Common myeloid progenitor, CD34-positive (primary cell): Measurements from ENCODE around the gene YOD1.

Source experiments
- CTCF ChIA-PET: fragments of 350-600 bp; sonication (Branson Sonifier 250); formaldehyde crosslinking; loops from one replicate; lab custom pipeline; 2021; ENCODE audit warnings: antibody characterized with exemption; lab: Charles Lee
- POLR2A ChIA-PET: fragments of 350-600 bp; sonication (Branson Sonifier 250); formaldehyde crosslinking; loops from one replicate; lab custom pipeline; 2021; ENCODE audit warnings: antibody characterized with exemption; lab: Charles Lee
- DNase-seq, 3 donors: peaks; one replicate each; pipeline versions ENCODE4 v3.0.0 to v3.0.0-alpha.2; 2013
- H3K27ac ChIP-seq, 2 experiments: 1 replicate in 1 of 2; 2 replicates in 1 of 2; pipeline ENCODE4 v1.7.0; 2013; ENCODE audit warnings: inconsistent platforms in 2 of 2, low read length in 2 of 2, mild to moderate bottlenecking in 2 of 2, low read depth in 1 of 2, moderate library complexity in 1 of 2; ENCODE audit not compliant: severe bottlenecking in 2 of 2, insufficient read depth in 1 of 2, poor library complexity in 1 of 2
- H3K27me3 ChIP-seq, 5 experiments: replicated peaks in 2 of 5; 1 replicate in 3 of 5; 2 replicates in 2 of 5; pipeline versions ENCODE4 v1.6.1 to v1.7.0; 2013; ENCODE audit warnings: low read length in 4 of 5, mild to moderate bottlenecking in 2 of 5, moderate library complexity in 2 of 5, inconsistent platforms in 1 of 5; ENCODE audit not compliant: insufficient read depth in 5 of 5, control insufficient read depth in 4 of 5
- H3K36me3 ChIP-seq, 4 experiments: 1 replicate in 2 of 4; 2 replicates in 2 of 4; pipeline versions ENCODE4 v1.6.1 to v1.7.0; 2013; ENCODE audit warnings: low read length in 3 of 4, control low read depth in 1 of 4, mild to moderate bottlenecking in 1 of 4; ENCODE audit not compliant: control insufficient read depth in 4 of 4, insufficient read depth in 4 of 4
- H3K4me1 ChIP-seq, 4 experiments: 1 replicate in 3 of 4; 2 replicates in 1 of 4; pipeline versions ENCODE4 v1.6.1 to v1.7.1; 2013; ENCODE audit warnings: low read length in 3 of 4, mild to moderate bottlenecking in 3 of 4, control low read depth in 1 of 4, inconsistent platforms in 1 of 4, moderate library complexity in 1 of 4; ENCODE audit not compliant: control insufficient read depth in 4 of 4, insufficient read depth in 4 of 4; ENCODE audit errors: control extremely low read depth in 1 of 4
- H3K4me3 ChIP-seq, 7 experiments: 1 replicate in 4 of 7; 2 replicates in 3 of 7; pipeline versions ENCODE4 v1.5.1 to v1.7.0; 2013; ENCODE audit warnings: mild to moderate bottlenecking in 7 of 7, low read length in 6 of 7, moderate library complexity in 6 of 7, inconsistent platforms in 2 of 7, low read depth in 2 of 7, control low read depth in 1 of 7; ENCODE audit not compliant: insufficient read depth in 4 of 7, control insufficient read depth in 1 of 7; ENCODE audit errors: extremely low read depth in 1 of 7
- H3K9me3 ChIP-seq, 5 experiments: 1 replicate in 4 of 5; 2 replicates in 1 of 5; pipeline versions ENCODE4 v1.6.1 to v1.7.1; 2013; ENCODE audit warnings: low read length in 4 of 5, mild to moderate bottlenecking in 2 of 5, inconsistent platforms in 1 of 5, low read depth in 1 of 5, moderate library complexity in 1 of 5; ENCODE audit not compliant: control insufficient read depth in 4 of 5, insufficient read depth in 2 of 5; ENCODE audit errors: control extremely low read depth in 1 of 5
- WGBS: methylation state at CpG from one replicate; pipeline ENCODE4 v1.1.5; 2013; ENCODE audit not compliant: insufficient coverage; 5-methylcytosine and 5-hydroxymethylcytosine counted together

Gene YOD1

DNA sequence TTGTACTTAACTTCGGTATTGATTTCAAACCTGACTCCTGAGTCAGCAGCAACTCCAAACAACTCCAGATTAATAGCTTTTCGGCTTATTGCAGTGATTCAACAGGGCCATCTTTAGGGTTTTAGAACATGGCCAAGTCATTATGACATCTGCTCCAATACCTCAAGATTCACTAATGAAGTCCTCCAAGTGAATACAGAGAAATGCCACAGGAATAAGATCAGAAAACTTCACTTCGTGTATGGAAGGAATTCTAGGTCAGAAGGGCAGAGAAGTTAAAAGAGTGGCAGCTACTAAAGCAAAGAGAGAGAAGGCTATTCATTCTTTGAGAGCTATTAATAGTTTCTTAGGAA, 10.9 kb downstream of the YOD1 start:
- Histone ChIP-seq H3K4me3 (no peak overlapping the region), H3K9me3 (no peaks in the 10 kb centered on the region), H3K36me3 (peaks cover 0 to 2% (median 0%) of the 10 kb centered on the region in 4 experiments), H3K27ac (no peak overlapping the region), H3K27me3 (no peaks in the 10 kb centered on the region), H3K4me1 (peaks cover 0 to under 1% (median 0%) of the 10 kb centered on the region in 4 experiments)
- ChIA-PET POLR2A (no interaction called here), CTCF (interaction anchor here (0.8 to 1.4 kb wide), 5 partner anchors 8 to 58 kb away, joined by 3 to 4 read pairs (median 4); no protein-coding TSS in a partner anchor)
- WGBS: 97% methylated on average over 3 of the region's 3 CpGs
- no peak for DNase-seq

DNA sequence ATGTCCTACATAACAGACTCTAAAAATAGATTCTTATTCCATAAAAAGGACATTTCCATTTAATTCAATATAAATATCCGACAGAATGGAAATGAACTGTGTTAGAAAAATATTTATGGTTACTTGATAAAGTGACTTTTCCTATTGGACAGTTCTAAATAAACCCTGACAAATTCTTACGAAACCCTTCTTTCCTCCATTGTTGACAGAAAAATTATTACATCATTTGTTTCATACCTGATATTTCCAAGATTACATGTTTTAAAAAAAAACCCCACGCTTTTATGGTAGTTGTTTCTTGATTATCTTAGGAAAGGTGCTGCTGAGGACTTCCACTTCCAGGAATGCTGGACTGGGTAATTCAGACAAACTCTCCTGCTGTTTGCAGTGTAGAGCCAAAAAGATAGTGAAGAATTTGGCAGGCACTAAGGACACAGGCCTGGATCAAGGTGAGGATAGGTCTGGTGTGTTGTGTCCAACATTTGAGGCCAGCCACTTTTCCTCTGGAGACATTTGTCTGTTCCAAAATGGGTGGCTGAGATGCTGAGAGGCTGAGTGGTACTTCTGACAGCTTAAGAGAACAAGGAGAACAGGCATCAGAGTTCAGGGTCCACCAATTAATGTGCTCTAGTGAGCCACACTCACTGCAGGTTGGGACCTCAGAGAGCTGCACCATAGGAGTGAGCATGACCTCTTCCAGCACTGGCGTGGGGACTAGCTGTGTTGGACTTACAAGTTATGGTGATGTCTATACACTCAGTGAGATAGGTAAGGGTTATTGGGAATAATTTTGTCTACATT, 11.4 kb downstream of the YOD1 start:
- Histone ChIP-seq H3K27ac (no peak overlapping the region), H3K4me1 (peaks cover 0 to 4% (median 0%) of the 10 kb centered on the region in 4 experiments), H3K4me3 (no peak overlapping the region), H3K27me3 (no peaks in the 10 kb centered on the region), H3K9me3 (no peaks in the 10 kb centered on the region), H3K36me3 (peaks cover 0 to under 1% (median 0%) of the 10 kb centered on the region in 4 experiments)
- ChIA-PET CTCF (interaction anchor here (0.8 to 1.8 kb wide), 6 partner anchors 9 to 58 kb away, joined by 3 to 5 read pairs (median 4); no protein-coding TSS in a partner anchor), POLR2A (no interaction called here)
- WGBS: no CpG with 5 or more reads among the region's 4 CpGs
- no peak for DNase-seq

DNA sequence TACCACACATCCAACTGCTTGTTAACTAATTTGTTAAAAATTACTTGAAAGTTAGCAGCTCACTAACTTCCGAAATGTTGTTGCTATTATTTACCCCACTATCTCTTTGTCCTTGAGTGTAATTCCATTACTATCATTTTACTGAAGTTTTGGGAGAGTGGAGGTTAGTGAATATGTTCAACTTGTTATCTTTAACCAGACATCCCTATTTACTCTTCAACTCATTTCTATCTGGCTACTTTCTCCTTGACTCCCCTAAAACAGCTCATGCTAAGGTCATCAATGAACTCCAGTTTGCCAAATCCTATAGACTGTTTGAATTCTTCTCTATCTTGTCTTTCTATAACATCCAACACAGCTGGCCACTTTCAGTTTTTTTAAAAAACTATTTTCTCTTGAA, 14.1 kb downstream of the YOD1 start:
- POLR2A ChIA-PET: no interaction called here
- Histone ChIP-seq H3K27me3 (no peaks in the 10 kb centered on the region), H3K4me3 (no peak overlapping the region), H3K27ac (no peak overlapping the region), H3K36me3 (no peaks in the 10 kb centered on the region), H3K9me3 (no peaks in the 10 kb centered on the region), H3K4me1 (peaks cover 0 to 10% (median 5%) of the 10 kb centered on the region in 4 experiments)
- CTCF ChIA-PET: interaction anchor here (1.9 kb wide), 1 partner anchor 32 kb away, joined by 8 read pairs; no protein-coding TSS in a partner anchor
- no CpG with 5 or more reads among the region's 1 CpG for WGBS
- no peak for DNase-seq

DNA sequence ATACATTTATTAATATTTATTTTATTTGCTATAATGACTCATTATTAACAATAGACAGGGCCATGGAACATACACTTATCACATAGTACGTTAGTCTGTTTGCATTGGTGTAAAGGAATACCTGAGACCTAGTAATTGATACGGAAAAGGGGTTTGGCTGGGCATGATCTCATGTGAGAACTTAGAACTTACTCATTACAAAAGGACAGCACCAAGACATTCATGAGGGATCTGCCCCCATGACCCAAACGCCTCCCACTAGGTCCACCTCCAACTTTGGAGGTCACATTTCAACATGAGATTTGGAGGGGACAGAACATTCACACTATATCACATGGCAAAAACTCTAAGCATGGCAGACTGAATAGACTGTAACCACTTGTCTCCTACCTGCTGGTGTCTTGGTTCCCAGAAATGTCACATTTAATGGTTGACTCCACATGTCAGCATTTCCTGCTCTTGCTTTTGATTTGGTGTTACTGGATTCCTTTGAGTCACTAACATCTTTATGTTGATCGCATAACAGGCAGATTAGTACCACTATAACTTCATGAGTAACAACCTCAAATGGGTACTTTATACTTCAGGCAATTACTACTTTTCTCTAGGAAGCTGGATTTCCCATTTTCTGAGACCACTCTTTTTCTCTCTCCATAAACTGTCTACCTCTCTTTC, 15.0 kb downstream of the YOD1 start:
- WGBS: 100% methylated on average over 2 of the region's 4 CpGs
- ChIA-PET POLR2A (interaction anchor here (0.6 kb wide), 1 partner anchor 193 kb away, joined by 5 read pairs; no protein-coding TSS in a partner anchor), CTCF (interaction anchor here (1.9 kb wide), 1 partner anchor 31 kb away, joined by 8 read pairs; no protein-coding TSS in a partner anchor)
- Histone ChIP-seq H3K9me3 (no peaks in the 10 kb centered on the region), H3K27me3 (peaks cover 0 to 3% (median 0%) of the 10 kb centered on the region in 5 experiments), H3K27ac (no peak overlapping the region), H3K4me3 (no peak overlapping the region), H3K36me3 (no peaks in the 10 kb centered on the region), H3K4me1 (peaks cover 0 to 10% (median 5%) of the 10 kb centered on the region in 4 experiments)
- no peak for DNase-seq

DNA sequence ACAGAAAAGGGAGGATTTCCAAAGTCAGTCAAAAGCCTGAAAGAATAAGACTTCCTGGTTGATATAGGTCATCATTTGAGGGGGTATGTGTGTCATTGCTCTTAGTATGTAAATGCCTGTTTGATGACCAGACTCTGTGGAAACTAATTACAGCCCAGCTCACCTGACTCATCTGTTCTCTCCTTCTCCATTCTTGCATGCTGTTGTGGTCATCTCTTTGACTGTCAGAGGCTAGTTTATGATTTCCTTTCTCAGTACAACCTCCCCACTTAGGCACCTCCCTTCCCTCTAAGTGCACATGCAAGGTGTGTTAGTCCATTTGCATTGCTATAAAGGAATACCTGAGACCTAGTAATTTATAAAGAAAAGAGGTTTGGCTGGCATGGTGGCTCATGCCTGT, 16.0 kb downstream of the YOD1 start:
- ChIA-PET CTCF (interaction anchor here (8.4 kb wide), 1 partner anchor 12 kb away, joined by 60 read pairs; the partner anchor contains the start of gene YOD1), POLR2A (no interaction called here)
- Histone ChIP-seq H3K36me3 (no peaks in the 10 kb centered on the region), H3K4me1 (peaks cover 0 to 10% (median 5%) of the 10 kb centered on the region in 4 experiments), H3K27ac (no peak overlapping the region), H3K9me3 (no peaks in the 10 kb centered on the region), H3K4me3 (no peak overlapping the region), H3K27me3 (peaks cover 0 to 3% (median 0%) of the 10 kb centered on the region in 5 experiments)
- DNase-seq: no peak

DNA sequence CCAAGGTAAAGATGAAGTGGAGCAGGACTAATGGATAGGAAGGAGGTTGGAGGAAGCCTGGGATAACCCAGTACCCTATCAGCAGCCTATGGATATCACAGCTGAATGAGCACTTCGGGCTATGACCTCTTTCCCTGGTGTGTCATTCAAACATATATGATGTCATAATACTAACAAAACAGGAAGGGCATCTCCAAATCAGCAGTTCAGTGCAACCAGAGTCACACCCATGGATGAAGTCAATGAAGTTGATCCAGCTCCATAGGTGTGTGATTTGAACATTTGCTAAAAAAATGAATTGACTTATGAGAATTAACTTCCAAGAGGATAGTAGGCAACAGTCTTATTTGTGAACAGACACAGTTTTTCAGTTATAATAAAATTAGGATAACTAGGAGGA, 16.8 kb downstream of the YOD1 start:
- POLR2A ChIA-PET: no interaction called here
- CTCF ChIA-PET: interaction anchor here (1.0 to 8.4 kb wide), 2 partner anchors 9 to 13 kb away, joined by 3 to 60 read pairs; partner anchors contain the start of gene YOD1
- Histone ChIP-seq H3K36me3 (no peaks in the 10 kb centered on the region), H3K9me3 (no peaks in the 10 kb centered on the region), H3K27ac (no peak overlapping the region), H3K4me1 (peaks cover 0 to 10% (median 5%) of the 10 kb centered on the region in 4 experiments), H3K4me3 (no peak overlapping the region), H3K27me3 (peaks cover 0 to 3% (median 0%) of the 10 kb centered on the region in 5 experiments)
- DNase-seq: no peak
- WGBS: no CpG with 5 or more reads among the region's 1 CpG
